Epithelial cell of prostate (primary cell): Measurements from ENCODE around the gene KCTD1.
"Not testable (repeated sequence)": the region's sequence is repeated elsewhere in the genome, so short reads cannot be mapped to it uniquely, and the experiment has no call there.

Experiments used
- DNase-seq: peaks from one replicate; pipeline ENCODE4 v3.0.0-alpha.2; 2011; ENCODE audit warnings: low read depth, low spot score
- H3K27ac ChIP-seq: fragments of 450-650 bp; 2 replicates; pipeline ENCODE4 v1.5.1; 2017; ENCODE audit warnings: mild to moderate bottlenecking

KCTD1 gene

GRCh38 chr18:26438980-26439379 lies 109.4 kb downstream of the KCTD1 start:
- H3K27ac ChIP-seq: no peak overlapping the region
- no peak for DNase-seq

- H3K27ac ChIP-seq, DNase-seq: not testable (repeated sequence)
Observed at GRCh38 chr18:26437634-26438033, 110.7 kb downstream of the KCTD1 start.

GRCh38 chr18:26436176-26437051 lies 111.9 kb downstream of the KCTD1 start:
- no peak for DNase-seq
- peak overlapping the region; percentile 30 for H3K27ac ChIP-seq

- DNase-seq: no peak
Observed at GRCh38 chr18:26435415-26436095, 112.8 kb downstream of the KCTD1 start.

GRCh38 chr18:26434887-26435286 lies 113.5 kb downstream of the KCTD1 start:
- no peak overlapping the region for H3K27ac ChIP-seq
- DNase-seq: no peak

More at GRCh38 chr18:26435415-26436095, 112.8 kb downstream of the KCTD1 start:
- peak overlapping the region; percentile 30 for H3K27ac ChIP-seq

- DNase-seq: no peak
- H3K27ac ChIP-seq: no peak overlapping the region
Observed at GRCh38 chr18:26432651-26433424, 115.5 kb downstream of the KCTD1 start.

- peak overlapping the region; percentile 6 for H3K27ac ChIP-seq
- DNase-seq: no peak
Observed at GRCh38 chr18:26429535-26430226, 118.7 kb downstream of the KCTD1 start.

GRCh38 chr18:26425148-26425531 lies 123.2 kb downstream of the KCTD1 start:
- H3K27ac ChIP-seq: no peak overlapping the region
- DNase-seq: no peak

- no peak for DNase-seq
- H3K27ac ChIP-seq: no peak overlapping the region
Observed at GRCh38 chr18:26424428-26425147, 123.8 kb downstream of the KCTD1 start.

GRCh38 chr18:26422472-26423162 lies 125.7 kb downstream of the KCTD1 start:
- no peak overlapping the region for H3K27ac ChIP-seq
- no peak for DNase-seq

- no peak for DNase-seq
Observed at GRCh38 chr18:26421931-26422330, 126.4 kb downstream of the KCTD1 start.

GRCh38 chr18:26421503-26421902 lies 126.8 kb downstream of the KCTD1 start:
- DNase-seq: no peak
- no peak overlapping the region for H3K27ac ChIP-seq

More at GRCh38 chr18:26421931-26422330, 126.4 kb downstream of the KCTD1 start:
- no peak overlapping the region for H3K27ac ChIP-seq

- H3K27ac ChIP-seq: no peak overlapping the region
- DNase-seq: no peak
Observed at GRCh38 chr18:26419746-26420145, 128.6 kb downstream of the KCTD1 start.

GRCh38 chr18:26418225-26418624 lies 130.1 kb downstream of the KCTD1 start:
- H3K27ac ChIP-seq: no peak overlapping the region
- no peak for DNase-seq

GRCh38 chr18:26417190-26417589 lies 131.2 kb downstream of the KCTD1 start:
- H3K27ac ChIP-seq: no peak overlapping the region
- DNase-seq: no peak

- H3K27ac ChIP-seq: no peak overlapping the region
- no peak for DNase-seq
Observed at GRCh38 chr18:26416652-26417150, 131.7 kb downstream of the KCTD1 start.

- no peak for DNase-seq
- no peak overlapping the region for H3K27ac ChIP-seq
Observed at GRCh38 chr18:26415631-26416030, 132.7 kb downstream of the KCTD1 start.

- no peak overlapping the region for H3K27ac ChIP-seq
- DNase-seq: no peak
Observed at GRCh38 chr18:26414901-26415440, 133.4 kb downstream of the KCTD1 start.
